ENCODE measurements around the gene SNAPIN.

- peak; percentile 57 to 77 (median 77) for TF ChIP-seq CTCF (IDR thresholded peaks at IDR 0.05)
- TF ChIP-seq POLR2AphosphoS5 (IDR thresholded peaks at IDR 0.05; ENCODE audit: insufficient read depth in 1 of 2, low read depth in 1 of 2), result no peak
- TF ChIP-seq POLR2A (IDR thresholded peaks at IDR 0.05), result no peak
Observed at GRCh38 chr1:153677718-153678518, 19.4 kb downstream of the SNAPIN start.
